Left hindlimb (tissue), 1 donor: ENCODE measurements around the gene B3GAT1.

Experiments
- DNase-seq: peaks from one replicate; pipeline ENCODE4 v3.0.0-alpha.2; 2018

B3GAT1 gene

DNA sequence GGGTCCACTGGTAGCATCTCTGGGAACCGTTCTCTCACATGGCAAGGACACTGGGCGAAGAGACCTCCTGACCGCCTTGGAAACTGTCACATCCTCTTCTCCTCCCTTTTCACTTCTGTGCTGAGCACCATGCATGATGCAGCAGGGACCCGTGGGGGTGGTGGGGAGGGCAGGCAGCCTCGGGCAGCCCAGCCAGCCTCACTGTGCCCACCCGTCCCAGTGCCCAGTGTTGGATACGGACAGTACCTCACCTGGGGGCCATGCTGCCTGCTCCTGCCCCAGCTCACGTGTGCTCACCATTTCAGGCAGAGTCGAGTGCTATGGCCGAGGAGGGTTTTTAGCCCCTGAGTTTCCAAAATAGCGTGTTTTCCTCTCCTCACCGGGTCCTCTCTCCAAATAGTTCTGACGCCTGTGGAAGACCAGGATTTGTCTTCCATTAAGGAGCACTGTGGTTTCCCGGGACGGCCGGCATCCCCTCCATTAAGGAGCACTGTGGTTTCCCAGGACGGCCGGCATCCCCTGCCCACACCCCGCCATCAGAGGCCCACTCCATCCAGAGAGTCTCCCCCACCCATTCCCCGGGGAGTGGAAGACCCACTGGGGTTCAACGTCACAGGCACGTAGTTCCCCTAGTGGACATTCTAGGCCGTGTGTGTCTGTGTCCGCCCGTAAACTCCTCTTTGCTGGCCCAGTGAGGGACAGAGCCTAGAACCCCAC lies 22.4 kb downstream of the B3GAT1 start:
- no peak for DNase-seq

DNA sequence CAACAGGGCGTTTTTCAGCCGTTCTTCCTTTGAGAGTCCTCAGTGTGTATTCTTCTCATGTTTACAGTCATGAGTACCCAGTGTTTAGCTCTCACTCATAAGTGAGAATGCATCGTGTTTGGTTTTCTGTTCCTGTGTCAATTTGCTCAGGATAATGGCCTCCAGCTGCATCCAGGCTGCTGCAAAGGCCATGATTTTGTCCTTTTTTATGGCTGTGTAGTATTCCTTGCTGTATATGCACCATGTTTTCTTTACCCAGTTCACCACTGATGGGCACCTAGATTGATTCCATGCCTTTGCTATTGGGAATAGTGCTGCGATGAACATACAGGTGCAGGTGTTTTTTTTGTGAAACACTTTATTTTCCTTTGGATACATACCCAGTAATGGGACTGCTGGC lies 23.5 kb downstream of the B3GAT1 start:
- DNase-seq: no peak

DNA sequence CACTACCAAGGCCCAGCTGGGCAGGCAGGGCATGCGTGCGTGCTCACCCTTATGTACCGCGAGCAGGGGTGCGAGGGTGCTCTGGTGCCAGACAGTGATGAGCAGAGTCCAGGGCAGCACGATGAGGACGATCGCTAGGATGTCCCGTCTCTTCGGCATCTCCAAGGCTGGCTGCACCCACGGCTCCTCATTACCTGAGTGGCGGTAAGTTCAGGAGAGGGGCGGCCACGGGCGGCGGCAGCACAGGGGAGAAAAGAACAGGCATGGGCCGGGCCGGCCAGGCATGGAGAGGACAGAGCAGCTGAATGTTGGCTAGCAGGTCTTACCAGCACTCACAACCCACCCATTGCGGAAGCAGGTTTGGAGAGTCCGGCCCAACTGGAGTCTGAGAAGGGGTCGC lies 24.5 kb downstream of the B3GAT1 start:
- no peak for DNase-seq

DNA sequence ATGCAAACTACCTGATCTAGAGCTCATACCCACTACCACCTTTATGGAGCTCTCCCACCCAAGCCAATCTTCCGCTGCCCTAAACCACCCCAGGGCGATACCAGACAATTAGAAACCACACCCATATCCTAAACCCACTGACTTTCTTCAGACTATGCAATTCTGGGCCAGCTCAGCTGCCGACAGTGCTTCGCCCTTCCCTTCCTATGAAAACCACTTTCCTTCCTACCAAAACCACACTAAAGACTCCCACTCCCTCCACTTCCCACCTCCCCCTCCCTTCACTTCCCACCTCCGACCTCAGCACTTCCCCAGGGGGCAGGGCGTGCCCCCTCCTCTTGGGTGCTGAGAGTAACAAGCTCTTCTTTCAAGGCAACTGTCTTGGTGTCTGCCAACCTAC lies 25.1 kb downstream of the B3GAT1 start:
- DNase-seq: no peak

DNA sequence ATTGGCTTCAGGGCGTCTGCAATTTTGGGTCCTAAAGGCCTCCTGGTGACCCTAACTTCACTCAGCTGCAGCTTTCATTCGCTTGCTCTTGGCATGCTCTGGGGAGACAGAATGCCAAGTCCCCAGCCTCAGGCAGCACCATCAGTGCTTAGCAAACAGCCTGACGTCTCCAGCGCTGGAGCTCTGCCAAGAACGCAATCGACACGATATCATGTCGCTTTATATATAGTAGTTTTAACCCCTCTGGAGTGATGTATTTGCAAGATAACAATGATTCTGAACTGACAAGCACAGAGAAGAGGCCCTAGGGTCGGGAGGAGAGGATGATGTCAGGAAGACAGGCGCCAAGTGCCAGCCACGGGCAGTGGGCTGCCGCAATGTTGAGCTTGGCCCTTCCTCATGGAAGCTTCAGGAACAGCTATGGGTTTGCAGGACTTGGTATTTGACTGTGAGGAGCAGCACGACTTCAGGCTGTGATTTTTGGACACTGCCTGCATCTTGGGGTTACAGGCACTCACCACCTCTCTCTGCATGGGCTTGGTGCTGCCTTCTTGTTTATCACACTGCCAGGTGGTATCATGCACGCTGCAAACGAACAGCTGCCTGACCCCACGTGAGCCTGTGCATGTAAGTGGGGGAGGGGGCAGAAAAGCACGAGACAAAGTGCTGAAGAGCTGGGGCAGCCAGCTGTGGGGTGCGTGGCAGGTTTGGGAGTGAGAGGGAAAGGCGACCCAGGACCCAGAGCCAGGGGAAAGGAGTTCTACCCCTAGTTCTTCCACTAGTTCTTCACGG lies 26.1 kb downstream of the B3GAT1 start:
- DNase-seq: no peak

DNA sequence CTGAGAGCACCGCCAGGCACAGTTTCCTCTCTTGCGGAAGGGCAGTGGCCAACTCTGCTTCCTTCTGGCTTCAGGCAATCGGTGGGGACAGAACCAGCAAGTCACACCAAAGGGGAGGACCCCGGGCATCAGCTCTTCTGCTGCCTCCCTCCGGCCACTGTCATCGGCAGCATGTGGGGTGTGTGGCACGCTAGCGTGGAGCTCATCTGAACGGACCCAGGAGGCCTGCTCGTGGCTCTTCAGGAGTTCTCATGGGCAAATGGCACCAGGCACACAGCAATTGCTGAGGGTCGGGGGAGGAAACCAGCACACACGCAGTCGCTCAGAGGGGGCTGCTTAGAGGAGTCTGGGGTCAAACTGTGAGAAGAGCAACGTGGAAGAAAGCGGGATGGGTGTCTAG lies 26.9 kb downstream of the B3GAT1 start:
- DNase-seq: no peak

DNA sequence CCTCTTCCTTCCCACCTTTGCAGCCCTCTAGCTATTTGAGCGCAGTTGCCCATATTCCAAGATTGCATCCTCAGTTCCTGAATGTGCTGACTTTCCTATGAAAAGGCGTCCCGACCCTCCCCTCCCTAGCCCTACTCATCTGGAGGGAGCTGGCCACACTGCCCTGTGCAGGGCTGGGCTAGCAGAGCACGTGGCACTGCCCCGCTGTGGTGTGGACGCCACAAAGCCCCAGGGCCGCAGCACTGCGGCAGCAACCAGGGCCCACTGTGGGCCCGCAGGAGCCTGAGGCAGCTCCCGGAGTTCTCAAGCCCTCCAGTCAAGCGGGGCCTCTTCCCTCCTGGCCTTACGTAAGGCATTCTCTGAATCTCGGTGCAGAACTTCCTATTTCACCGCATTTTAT lies 27.6 kb downstream of the B3GAT1 start:
- no peak for DNase-seq

DNA sequence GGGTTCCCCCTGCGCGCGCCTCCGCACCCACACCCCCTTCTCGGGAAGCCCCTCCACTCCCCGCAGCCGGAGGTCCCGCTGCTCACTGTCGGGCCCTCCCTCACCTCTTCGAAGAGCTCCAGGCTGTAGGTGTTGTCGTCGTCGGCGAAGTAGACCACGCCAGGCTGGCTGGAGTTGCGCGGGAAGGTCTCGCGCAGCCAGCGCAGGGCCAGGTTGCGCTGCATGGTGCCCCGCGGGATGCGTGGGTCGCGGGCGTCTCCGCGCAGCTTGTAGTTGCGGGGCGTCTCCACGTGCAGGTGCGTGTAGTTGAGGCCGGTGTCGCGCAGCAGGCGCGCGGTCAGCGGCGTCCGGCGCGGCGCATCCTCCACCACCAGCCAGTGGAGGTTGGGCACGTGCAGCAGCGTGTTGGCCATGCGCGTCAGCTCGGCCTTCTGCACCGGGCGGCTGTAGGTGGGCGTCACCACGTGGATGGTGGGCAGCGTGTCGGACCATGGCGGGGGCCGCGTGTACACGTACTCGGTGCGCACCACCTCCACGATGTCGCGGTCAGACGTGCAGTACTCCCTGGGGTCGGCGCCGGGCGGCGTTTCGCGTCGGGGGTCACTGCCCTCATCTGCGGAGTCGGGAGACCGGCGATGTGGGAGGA lies 28.3 kb downstream of the B3GAT1 start:
- no peak for DNase-seq

DNA sequence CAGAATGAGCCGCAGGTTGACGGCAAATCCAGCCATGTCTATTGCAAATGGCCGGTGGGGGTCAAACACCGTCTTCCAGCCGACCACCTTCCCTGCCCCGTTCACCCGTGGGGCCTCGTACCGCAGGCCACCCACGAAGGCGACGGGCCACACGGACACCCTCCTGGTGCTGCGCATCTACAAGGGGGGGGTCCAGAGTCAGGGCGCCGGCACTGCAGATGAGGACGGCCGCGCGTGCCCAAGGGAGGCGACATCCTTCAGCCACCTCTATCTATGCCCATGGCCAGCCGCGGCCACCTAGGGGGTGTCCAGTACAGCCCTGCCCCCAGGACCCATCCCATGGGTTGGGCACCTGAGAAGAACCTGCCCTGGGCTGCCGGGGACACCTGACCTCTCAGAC lies 29.2 kb downstream of the B3GAT1 start:
- no peak for DNase-seq

DNA sequence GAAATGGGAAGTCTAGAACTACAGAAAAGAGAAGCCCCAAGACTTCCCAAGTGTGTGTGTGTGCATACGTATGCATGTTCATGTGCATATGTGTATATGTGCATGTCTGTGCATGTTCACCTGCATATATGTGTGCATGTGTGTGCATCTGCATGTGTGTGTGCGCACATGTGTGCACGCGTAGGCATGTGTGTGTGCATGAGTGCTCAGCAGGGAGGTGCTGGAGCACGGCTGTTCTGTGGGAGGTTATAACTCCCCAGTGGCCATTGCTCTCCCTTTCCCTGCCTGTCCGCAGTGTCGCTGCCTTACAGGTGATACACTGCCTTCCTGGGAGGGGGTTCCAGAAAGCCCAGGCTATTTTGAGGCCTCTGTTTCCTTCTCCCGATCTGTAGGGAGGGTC lies 29.8 kb downstream of the B3GAT1 start:
- DNase-seq: no peak

DNA sequence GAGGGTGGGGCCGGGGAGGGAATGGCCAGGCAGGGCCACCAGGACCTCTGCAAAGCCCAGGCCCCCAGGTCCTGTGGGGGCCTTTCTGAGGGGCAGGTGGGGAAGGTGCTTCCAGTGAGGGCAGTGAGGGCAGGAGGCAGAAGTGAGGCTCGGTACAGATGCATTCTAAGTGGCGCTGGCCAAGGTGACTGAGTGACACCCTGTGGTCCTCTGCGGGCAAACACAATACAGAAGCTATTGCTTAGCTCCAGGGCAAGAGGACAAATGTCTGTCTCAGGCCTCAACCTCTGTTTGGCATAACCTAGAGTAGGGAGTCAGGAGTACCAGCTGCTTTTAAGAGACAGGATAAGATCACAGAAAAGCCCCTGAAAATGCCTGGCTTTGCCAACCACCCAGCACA lies 31.3 kb downstream of the B3GAT1 start:
- no peak for DNase-seq

DNA sequence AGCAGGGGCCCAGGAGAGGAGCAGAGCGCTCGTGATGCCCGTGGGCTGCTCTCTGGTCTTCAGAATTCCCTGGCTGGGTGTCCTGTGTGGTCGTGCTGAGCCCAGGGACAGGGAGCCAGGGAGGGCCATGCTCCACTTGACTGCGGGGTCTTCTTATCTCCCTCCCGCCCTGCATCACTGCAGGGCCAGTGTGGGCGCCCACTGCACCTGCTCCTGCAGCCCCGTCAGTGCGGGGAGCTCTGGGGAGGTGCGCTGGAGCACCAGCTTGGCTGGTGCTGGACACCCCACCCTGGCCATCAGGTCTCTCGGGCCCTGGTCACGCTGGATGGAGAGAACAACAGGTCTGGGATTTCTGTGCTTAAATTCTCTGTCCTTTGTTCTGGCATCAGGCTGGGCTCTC lies 31.8 kb downstream of the B3GAT1 start:
- DNase-seq: no peak

DNA sequence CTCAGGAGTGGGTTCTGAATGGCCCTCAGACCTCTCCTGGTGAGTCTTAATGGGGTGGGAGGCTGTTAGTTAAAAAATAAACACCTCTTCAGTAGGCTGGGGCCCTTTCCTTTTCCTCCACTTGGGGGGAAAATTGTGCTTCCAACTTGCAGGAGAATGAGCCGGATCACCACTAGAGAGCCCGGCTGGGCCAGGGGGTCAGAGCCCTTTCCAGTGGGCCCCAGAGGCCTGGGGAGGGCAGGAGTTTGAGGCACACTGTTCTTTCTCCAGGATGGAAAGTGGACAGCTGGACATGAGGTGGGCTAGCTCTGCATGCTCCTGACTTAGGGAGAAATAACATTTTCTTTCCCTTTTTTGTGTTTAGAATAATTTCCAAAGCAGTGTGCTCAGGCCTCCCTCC lies 32.8 kb downstream of the B3GAT1 start:
- no peak for DNase-seq

DNA sequence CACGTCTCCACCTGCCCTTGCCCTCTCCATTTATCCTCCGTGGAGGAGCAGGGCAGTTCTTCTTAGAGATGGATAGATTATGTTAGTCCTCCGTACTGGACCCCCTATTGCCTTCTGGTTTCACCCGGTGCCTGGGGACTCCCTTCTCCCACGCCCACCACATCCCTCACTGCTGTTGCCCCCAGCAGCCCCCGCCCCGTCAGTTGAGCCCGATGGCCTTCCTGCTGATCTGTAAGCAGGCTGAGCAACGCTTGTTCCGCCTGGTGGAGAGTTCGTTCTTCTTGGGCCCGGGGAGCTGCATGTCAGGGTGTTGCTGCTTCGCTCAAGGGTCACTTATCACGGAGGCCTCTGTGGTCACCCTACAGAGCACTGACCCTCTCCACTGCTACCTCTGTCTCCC lies 34.2 kb downstream of the B3GAT1 start:
- no peak for DNase-seq

DNA sequence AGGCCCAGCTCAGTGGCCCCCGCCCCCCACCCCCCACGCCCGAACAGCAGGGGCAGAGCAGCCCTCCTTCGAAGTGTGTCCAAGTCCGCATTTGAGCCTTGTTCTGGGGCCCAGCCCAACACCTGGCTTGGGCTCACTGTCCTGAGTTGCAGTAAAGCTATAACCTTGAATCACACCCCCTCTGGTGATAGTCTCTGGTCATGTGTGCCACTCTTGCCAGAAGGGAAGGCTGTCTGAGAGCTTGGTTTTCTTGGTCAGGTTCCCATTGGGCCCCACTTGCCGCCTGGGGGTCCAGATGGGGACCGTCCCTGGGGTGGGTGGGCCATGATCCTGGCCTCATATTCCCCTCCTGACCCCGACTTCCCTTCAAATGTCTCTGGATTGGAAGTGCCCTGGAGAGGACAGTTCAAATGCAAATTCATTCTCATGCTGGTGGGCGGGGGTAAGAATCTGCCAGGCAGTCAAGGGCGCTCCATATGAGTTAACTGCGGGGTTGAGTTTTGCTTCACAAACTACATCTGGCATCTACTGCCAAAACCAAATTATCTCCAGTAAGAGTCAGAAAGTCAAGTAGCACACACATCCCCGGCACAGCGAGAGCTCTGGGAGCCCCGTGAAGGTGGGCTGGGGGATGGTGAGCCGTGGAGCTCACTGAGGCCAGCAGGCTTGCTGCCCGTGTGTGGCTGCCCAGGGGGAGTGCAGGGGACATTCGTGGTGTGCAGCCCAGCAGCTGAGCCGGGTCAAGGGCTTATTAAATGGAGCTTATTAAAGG lies 35.7 kb downstream of the B3GAT1 start:
- peak; percentile 16 for DNase-seq

DNA sequence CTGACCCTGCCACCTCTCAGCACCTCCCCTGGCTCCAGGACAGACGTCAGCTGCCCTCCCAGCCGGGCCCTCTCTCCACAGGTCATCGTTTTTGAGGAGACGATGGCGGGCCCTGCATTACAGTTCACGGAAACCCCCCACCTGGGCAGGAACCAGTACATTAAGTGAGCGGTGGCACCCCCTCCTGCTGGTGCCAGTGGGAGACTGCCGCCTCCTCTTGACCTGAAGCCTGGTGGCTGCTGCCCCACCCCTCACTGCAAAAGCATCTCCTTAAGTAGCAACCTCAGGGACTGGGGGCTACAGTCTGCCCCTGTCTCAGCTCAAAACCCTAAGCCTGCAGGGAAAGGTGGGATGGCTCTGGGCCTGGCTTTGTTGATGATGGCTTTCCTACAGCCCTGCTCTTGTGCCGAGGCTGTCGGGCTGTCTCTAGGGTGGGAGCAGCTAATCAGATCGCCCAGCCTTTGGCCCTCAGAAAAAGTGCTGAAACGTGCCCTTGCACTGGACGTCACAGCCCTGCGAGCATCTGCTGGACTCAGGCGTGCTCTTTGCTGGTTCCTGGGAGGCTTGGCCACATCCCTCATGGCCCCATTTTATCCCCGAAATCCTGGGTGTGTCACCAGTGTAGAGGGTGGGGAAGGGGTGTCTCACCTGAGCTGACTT lies 37.0 kb downstream of the B3GAT1 start:
- peak; percentile 5 for DNase-seq

DNA sequence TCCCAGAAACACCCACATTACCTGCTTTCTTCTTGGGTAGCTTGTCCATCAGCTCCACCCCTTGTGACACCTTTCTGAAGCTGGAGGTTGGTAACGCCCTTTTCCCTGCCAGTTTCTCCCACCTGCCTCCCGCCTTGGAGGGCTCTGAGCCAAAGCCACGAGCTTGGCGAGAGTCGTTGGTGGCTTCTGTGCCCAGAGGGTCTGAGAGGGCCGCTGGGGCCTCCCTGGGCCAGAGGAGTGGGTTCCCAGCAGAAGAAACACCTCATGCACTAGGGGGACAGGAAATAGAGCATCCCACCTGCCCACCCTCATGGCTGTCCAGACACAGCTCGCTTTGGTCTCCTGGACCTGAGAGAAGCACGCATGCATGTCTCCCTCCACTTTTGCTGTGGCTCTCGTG lies 37.9 kb downstream of the B3GAT1 start:
- DNase-seq: peak; percentile 4

DNA sequence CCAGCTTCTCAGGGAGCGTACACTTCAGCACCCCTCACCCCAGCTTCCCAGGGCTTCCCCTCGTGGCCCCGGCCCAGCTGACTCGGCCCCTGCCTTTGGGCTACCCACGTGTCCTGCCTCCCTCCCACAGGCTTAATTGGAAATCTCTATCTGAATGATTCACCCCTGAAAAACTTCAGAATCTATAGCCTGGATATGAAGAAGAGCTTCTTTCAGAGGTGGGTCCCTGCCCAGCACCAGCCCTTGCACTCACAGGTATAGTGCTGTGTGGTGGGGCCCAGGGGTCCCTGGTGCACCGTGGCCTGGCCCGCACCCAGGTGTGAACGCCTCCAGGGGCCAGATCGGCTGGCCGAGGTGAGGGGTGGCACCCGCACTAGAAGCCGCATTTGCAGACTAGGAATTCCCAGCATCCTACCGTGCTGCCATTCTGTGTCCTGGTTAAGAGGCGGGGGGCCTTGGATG lies 38.4 kb downstream of the B3GAT1 start:
- DNase-seq: no peak

DNA sequence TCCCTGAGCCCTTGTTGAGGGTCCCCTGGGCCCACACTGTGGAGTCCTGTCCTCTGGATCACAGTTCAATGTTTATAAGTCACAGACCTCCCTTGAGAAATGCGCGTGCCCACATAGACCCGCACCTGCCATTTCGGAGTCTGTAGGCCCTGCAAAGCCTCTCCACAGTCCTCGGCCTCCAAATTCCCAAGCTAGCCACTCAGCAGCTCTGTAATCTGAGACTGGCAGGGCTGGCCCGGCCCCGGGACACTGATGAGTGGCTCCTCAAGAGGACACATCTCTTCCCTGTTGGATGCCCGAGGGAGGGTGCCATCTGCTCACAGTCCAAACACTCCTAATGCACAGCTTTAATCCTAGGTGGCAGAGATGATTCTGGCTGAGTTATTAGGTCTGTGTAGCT lies 39.1 kb downstream of the B3GAT1 start:
- peak; percentile 4 for DNase-seq

DNA sequence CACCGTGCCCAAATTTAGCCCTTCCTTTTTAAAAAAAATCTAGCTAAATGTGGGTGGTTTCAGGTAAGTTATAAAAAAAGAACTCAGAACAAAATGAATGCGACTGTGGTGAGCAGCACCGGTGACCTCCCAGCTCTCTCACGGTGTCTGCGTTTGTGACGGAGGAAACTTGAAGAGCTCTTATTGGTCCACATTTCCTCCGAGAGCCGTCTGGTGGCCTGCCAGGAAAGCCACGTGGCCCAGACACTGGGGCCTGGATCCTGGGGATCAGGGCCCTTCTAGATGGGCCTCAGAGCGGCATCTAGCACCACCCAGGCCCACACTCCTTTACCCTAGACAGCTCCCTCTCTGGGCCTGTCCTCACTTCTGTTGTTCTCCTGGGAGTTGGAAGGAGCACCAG lies 39.5 kb downstream of the B3GAT1 start:
- DNase-seq: no peak

DNA sequence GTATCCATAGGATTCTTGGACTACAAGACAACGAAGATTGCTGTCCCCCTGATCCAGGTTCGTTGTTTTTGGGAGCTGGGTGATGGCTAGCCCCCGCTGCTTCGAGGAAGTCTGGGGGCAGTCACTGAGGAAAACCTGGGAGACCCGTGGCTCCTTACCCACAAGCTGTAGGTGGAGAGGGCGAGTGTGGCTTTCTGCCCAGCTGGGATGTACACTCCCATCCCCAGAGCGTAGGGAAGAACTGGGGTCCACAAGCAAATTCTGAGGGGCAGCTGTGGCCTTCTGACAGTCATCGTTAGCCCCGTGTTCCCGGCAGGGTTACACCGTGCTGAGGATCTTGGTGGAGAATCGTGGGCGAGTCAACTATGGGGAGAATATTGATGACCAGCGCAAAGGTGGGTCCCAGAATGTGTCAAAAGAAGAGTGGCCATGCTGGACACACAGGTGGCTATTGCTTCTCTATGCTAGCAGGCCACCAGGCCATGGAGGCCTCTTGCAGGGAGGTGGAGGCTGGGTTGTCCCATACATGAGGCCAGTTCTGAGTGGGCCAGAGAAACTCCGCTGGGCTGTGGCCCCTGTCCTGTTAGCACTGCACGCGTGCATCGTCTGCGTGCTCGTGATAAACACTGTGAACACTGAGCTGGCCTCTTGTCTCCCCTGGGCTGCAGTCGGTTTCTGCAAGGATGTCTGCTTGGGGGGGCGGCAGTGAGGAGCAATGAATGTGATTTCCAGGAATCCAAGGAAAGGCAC lies 40.4 kb downstream of the B3GAT1 start:
- DNase-seq: no peak
